ENCODE results near the gene SPEF2.

Gene SPEF2

GRCh38 chr5:35707659-35708058, 90.0 kb downstream of the SPEF2 start:
- no peak for DNase-seq (ENCODE audit: low read depth in 2 of 2)

DNA sequence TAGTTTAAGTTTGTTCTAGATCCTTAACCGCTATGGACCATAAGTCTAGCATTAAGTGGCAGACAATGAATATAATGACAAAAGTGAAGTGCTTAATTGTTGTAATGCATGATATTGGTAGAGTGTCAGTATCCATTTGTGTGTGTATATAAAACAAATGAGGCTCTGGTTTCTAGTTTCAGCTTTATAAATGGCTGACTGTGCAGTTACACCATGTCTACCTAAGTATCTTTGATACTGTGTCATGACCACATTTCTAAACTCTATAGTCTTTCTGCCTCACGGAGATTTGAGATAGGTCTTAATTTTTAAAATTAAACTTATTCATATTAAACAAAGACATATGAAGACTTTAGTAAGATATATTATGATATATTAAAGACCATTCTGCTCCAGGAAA, 92.0 kb downstream of the SPEF2 start:
- no peak for DNase-seq (ENCODE audit: low read depth in 2 of 2)

DNA sequence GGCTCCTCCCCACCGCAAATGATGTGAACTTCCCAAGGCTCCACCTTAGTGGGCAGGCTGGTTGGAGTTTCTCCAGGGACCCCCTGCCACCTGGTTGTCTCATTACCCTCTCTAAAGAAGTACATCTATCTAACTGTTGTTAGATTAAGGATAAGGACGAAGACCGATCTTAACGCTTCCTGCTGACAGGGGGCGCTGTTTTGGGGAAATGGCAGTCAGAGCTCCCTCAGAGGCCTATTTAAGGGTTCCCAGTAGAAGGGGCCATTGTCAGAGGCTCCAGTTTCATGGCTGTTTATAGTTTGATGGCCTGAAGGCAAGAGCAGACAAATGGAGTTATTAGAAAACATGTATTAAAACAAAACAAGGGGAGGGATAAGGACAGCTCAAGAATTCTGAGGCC, 100.1 kb downstream of the SPEF2 start:
- DNase-seq (ENCODE audit: low read depth in 2 of 2) = no peak

DNA sequence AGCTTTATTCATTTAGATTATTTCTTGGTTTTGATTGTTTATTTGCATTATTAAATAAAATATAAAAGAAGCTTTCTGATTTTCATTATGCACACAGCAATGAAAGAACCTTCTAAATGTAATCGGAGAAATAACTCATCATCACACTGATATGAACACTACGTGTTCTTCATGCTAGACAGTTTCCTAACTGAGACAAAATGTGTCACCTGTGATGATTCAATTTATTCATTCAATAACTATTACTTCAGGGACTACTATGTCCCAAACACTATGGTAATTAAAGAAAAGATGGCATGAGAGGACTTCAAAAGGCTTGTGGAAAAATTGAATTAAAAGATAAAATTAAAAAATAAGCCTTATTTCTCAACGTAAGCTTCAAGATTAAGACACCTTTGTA, 118.1 kb downstream of the SPEF2 start:
- DNase-seq (ENCODE audit: low read depth in 2 of 2) = no peak

- peak; percentile 22 to 50 for DNase-seq (ENCODE audit: low read depth in 2 of 2)
Measured at GRCh38 chr5:35736280-35736679, 118.6 kb downstream of the SPEF2 start.

- no peak for DNase-seq (ENCODE audit: low read depth in 2 of 2)
Measured at GRCh38 chr5:35741126-35741716, 123.6 kb downstream of the SPEF2 start.

DNA sequence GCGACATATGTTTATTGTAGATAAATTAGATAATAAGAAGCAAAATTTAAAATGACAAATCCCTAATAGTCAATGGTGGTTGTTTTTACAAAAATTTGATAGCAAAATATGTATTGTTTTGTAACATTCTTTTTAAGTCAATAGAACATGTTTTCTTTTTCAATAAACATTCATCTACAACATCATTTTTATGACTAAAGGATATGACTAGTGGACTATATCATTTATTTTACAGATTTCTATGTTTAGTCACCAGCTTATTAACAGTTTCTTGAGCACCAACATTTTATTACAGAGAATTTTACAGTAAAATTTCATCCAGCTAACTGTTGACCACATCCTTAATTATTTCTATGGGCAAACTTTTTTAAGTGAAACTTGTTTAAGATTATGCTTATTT, 124.3 kb downstream of the SPEF2 start:
- no peak for DNase-seq (ENCODE audit: low read depth in 2 of 2)

DNA sequence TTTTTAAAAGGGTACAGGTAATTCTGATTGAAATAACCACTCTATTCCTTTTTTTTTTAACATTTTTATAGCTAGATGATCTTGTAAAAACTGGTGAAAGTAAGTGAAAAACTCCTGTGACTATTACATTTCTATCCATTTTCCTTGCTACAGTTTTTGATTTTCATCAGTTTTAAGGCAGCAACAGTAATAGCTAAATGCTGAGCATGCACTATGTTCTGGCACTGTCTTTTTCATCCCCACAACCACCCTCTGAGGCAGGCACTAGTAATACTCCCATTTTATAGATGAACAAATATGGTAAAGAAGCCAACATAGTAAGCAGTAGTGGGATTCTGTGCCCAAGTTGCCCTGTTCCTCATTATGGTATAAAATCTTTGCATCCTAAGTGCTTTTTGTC, 126.0 kb downstream of the SPEF2 start:
- no peak for DNase-seq (ENCODE audit: low read depth in 2 of 2)

- no peak for DNase-seq (ENCODE audit: low read depth in 2 of 2)
Measured at GRCh38 chr5:35745193-35745592, 127.5 kb downstream of the SPEF2 start.

- DNase-seq (ENCODE audit: low read depth in 2 of 2) = no peak
Measured at GRCh38 chr5:35745660-35746059, 128.0 kb downstream of the SPEF2 start.

DNA sequence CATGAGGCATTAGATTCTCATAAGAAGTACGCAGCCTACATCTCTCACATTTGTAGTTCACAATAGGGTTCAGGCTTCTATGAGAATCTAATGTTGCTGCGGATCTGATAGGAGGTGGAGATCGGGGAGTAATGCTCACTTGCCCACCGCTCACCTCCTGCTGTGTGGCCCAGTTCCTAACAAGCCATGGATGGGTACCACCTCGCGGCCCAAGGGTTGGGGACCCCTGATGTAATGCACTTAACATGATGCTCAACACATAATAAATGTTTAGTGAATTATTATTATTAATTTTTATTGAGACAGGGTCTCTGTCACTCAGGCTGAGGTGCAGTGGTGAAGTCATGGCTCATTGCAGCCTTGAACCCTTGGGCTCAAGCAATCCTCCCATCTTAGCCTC, 134.3 kb downstream of the SPEF2 start:
- DNase-seq (ENCODE audit: low read depth in 2 of 2) = no peak

- DNase-seq (ENCODE audit: low read depth in 2 of 2) = no peak
Measured at GRCh38 chr5:35753500-35753899, 135.8 kb downstream of the SPEF2 start.

GRCh38 chr5:35754481-35754880, 136.8 kb downstream of the SPEF2 start:
- no peak for DNase-seq (ENCODE audit: low read depth in 2 of 2)

DNA sequence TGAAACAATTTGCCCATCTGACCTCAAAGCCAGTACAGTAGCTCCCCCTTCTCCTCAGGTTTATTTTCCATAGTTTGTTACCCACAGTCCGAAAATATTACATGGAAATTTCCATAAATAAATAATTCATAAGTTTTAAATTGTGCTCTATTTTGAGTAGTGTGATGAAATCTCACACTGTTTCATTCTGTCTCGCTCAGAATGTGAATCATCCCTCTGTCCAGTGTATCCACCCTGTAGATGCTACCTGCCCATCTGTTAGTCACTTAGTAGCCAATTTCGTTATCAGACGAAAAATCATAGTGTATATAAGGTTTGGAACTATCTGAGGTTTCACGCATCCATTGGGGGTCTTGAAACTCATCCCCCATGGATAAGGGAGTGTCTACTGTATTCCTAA, 138.3 kb downstream of the SPEF2 start:
- DNase-seq (ENCODE audit: low read depth in 2 of 2) = no peak

DNA sequence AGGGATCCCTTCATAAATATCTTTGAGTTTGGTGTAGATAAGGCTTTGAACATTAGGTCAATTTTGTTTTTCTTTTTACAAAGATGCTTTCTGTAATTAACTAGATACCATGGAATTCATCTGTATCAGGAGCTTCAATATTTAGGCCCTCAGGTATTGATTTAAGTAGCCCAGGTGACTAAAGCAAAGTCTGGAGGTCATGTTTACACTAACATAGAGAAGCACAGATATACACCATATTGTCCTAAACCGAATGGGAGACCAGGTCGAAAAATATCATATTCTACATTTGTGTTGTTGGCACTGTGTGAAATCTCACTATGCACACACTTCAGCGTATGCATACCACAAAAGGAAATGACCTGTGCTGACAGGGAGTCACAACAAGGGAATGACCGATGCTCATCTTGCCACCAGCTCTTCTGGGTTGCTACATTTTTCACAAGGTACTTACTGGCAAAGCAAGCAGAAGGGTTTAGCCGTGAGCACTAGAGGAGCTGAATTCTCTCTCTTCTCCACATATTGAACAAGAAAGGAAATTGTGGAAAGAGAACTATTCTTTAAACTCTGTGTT, 140.6 kb downstream of the SPEF2 start:
- no peak for DNase-seq (ENCODE audit: low read depth in 2 of 2)

- DNase-seq (ENCODE audit: low read depth in 2 of 2) = no peak
Measured at GRCh38 chr5:35761541-35761940, 143.9 kb downstream of the SPEF2 start.

DNA sequence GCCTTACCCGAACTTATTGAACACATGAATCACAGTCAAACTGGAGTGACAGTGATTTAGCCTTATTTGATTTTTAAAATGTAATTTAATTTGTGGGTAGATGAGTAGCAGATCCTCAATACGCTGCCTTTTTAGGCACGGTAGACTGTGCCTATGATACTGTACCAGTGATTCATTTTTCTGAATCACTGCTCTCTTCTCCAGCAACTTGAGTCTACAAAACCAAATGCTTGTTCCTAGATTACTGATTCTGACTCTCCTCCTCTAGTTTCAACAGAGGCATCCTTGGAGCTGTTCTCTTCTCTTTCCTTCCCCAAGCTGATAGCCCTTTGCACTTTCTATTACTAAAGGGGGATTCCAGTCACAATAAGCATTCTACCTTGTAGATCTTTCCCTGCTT, 144.7 kb downstream of the SPEF2 start:
- DNase-seq (ENCODE audit: low read depth in 2 of 2) = no peak

- no peak for DNase-seq (ENCODE audit: low read depth in 2 of 2)
Measured at GRCh38 chr5:35765921-35766320, 148.3 kb downstream of the SPEF2 start.

DNA sequence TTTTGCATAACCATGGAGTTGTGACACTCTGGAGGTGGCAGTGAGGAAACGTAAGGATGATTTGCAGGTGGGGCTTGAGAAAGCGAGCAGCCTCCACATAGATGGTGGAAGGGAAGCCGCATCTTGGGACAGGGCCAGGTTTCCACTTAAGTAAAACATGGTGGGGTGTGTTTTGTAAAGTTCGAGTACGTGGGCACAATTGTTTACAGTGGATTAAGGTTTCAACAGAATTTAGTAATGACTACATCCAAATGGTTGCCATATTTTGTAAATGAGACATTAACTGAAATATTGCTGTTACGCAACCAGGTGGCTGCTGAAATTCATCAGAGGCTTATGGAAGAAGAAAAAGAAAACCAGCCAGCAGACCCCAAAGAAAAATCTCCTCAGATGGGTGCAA, 153.6 kb downstream of the SPEF2 start:
- DNase-seq (ENCODE audit: low read depth in 2 of 2) = no peak

DNA sequence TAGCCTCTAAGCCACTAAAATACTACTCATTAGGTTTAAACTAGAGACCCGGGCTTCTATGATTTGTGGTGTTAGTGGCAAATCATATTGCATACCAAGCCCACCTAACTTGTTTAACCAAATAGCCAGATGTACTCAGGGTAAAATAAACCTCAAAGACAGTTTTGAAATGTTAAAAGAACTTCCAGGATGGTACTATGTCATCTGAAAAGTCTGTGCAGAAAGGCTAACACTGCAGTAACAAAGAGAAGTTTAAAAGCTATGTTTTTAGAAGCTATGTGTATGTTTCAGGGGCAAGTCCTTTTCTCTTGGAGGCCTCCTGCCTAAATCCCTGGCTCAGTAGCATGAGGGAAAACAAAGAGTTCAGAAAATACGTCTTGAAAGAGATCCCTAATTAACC, 154.2 kb downstream of the SPEF2 start:
- DNase-seq (ENCODE audit: low read depth in 2 of 2) = no peak

DNA sequence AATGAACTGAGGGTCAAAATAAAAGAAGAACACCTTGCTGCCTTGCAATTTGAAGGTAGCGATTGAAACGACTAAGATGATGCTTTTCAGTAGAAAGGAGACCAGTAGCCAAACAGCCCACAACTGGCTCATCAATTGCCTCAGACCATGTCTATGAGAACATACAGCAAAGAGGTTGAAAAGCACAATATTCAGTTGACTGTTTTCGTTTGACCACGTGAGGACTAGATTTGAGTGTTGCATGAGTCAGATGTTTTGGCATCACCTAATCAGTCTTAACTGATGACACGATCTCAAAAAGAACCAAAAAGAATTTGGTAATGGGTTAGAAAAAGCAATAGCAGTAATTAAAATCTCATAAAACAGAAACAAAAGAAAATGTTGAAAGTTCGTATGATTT, 156.3 kb downstream of the SPEF2 start:
- peak in 1 of 2 donors; percentile 23 for DNase-seq (ENCODE audit: low read depth in 2 of 2)

DNA sequence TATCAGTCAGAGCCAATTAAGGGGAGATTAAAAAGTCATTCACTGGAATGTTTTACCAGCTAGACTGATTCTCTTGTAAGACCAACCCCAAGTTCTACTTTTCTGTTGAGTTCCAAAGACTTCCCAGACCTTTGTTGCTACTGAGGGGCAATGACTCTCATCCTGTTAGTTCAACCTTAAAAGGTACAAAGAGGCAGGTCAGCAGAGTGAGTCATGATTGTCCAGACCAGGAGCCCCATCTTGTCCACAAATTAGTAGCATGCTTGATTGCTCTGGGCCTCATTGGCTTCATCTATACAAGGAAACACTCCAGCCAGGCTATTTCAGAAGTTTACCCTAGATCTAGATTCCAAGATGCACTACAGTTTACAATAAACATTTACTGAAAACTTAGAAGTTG, 159.1 kb downstream of the SPEF2 start:
- no peak for DNase-seq (ENCODE audit: low read depth in 2 of 2)

DNA sequence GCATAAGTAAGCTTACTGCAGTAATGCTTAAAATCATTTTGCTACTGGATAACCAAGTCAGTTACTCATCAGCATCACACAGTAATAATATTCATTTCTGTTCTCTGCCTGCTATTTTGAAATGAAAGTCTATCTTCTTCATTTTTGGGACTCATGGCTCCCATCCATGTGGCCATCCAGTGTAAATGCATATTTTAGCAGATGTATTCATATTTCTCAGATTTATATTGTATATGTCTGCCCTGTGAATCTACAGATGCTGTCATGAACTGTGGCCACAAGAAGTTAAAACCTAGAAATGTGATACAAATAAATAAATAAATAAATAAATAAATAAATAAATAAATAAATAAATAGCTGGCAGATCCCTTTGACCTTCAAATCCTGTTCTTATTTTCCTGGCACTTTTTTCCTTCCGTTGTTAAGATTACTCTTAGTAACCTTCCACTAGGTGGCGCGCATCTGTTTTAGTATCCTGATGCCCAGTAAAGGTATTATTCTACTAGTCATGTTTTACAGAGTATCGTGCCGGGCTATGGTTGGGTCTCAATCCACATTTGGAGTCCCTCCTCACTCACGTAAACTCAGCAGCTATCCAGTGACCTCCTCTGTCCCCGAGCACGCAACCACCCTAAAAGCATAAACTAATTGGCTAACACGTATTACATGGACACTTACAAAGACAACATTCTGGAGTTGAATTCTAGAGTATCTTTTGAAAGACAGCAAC, 159.9 kb downstream of the SPEF2 start:
- DNase-seq (ENCODE audit: low read depth in 2 of 2) = peak; percentile 51 to 70

All from stimulated activated CD4-positive, alpha-beta T cell treated with anti-CD3 and anti-CD28 coated beads, Interleukin-15, amount 100 ng/mL, for 48 hours (primary cell).